ENCODE results near the gene PLTP.
"Not testable (repeated sequence)": the region's sequence is repeated elsewhere in the genome, so short reads cannot be mapped to it uniquely, and the experiment has no call there.

Gene PLTP

DNA sequence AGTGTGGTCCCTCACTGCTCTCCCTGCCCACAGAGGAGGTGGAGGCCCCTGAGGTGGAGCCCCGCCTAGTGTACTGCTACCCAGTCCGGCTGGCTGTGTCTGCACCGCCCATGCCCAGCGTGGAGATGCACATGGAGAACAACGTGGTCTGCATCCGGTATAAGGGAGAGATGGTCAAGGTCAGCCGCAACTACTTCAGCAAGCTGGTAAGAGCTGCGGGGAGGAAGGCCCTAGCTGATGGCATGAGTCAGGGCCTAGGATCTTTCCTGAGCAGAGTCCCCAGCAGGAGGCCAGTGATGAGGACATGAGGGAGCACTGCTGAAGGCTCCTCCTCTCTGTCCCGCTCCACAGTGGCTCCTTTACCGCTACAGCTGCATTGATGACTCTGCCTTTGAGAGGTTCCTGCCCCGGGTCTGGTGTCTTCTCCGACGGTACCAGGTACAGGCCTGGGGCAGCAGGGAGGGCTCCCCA is 33.8 kb upstream of the PLTP start:
- peak overlapping the region in 14 of 21 experiments; percentile 6 to 77 (median 46) for H3K27ac ChIP-seq

DNA sequence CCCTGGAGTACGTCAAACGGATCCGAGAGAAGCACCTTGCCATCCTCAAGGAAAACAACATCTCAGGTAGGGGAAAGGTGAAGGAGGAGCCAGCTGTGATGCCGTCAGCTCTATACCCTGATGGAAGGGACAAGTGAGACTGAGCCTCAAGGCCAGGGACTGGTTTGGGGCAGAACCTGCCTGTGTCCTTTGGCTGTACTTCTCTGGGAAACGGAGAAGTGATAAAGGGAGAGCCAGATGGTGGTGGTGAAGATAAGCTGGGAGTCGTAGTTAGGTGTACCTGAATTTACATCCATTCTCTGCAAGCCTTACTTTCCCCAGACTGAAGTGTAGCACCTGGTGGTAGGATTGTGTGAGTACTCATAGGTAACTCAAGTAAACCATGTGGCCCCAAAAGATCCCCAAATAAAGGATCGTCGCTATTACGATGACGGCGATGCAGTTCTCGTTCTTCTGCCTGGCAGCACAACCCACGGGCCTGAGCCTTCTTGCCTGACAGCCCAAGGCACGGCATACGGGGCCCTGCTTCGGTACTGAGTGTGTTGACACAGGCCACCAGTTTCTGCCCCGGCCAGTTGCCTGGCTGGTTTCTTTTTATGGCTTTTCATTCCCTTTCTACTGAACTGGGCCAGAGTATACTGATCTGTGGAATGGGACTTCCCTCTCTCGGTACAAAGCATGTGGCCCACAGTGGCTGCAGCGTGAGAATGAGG is 33.2 kb upstream of the PLTP start:
- H3K27ac ChIP-seq, result peak overlapping the region in 10 of 21 experiments; percentile 24 to 77 (median 46)

More for the DNA sequence above, 33.8 kb upstream of the PLTP start:
- H3K4me3 ChIP-seq, result no peak overlapping the region

DNA sequence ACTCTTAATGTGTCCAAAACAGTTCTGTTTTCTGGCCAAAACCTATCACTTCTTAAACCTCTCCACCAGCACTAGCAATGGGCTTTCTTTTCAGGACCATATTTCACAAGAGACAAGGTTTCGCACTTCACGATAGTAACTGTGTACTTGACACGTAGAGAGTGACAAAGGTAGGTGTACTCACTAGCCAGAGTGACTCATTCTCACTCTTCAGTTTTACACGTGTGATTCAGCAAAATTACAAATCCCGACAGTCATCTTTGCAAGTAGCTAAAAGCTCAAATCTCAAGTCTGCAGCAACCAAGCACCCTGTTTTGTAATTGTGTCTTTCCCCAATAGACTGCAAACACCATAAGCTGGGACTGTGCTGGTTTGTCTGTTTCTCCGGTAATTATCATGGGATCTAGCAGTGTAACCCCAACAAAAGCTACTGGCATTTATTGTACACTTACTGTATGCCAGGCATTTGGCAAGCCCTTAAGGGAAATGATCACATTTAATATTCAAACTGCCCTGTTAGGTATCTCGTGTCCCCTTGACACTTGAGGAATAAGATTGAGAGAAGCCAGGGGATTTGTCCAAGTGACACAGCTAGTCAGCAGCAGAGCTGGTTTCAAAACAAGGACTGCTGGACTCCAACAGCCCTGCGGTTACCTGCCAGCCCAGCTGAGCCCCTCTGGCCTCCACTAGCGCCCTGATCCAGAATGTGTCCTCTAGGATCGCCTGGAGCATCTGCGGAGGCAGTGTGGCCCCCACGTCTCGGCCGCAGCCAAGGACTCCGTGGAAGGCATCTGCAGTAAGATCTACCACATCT is 32.4 kb upstream of the PLTP start:
- Histone ChIP-seq H3K4me3 (no peak overlapping the region), H3K27ac (peak overlapping the region in 7 of 21 experiments; percentile 4 to 59 (median 29))

More for the DNA sequence above, 33.2 kb upstream of the PLTP start:
- H3K4me3 ChIP-seq, result no peak overlapping the region

DNA sequence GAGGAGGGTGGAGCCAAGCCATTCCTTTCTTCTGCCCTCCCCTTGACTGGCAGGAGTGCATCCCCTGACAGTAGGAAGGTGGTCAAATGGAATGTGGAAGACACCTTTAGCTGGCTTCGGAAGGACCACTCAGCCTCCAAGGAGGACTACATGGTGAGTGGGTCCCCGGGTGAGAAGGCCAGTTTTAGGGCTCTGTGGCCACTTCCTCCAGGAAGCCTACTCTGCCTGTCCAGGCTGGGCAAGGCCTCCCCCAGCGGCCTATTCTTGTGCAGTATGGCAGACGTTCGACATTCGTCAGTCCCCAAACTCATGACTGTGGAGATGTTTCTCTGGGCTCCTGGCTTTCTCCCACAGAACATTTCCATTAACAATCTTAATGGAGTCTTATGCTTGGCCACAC is 31.7 kb upstream of the PLTP start:
- Histone ChIP-seq H3K27ac (peak overlapping the region in 2 of 21 experiments; percentile 34 to 59), H3K4me3 (no peak overlapping the region)

DNA sequence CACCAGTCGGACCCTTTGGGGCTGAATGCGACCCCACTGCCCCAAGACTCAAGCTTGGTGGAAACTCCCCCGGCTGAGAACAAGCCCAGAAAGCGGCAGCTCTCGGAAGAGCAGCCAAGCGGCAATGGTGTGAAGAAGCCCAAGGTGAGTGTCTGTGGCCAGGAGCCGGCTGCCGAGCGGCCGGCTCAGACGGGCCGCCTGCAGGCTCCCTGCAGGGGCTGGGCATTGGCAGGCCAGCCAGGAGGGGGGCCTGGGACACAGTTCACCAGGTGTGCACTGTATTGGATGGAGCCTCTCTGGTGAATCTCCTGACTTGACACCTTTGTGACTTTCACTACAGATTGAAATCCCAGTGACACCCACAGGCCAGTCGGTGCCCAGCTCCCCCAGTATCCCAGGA is 28.5 kb upstream of the PLTP start:
- Histone ChIP-seq H3K4me3 (no peak overlapping the region), H3K27ac (no peak overlapping the region)

DNA sequence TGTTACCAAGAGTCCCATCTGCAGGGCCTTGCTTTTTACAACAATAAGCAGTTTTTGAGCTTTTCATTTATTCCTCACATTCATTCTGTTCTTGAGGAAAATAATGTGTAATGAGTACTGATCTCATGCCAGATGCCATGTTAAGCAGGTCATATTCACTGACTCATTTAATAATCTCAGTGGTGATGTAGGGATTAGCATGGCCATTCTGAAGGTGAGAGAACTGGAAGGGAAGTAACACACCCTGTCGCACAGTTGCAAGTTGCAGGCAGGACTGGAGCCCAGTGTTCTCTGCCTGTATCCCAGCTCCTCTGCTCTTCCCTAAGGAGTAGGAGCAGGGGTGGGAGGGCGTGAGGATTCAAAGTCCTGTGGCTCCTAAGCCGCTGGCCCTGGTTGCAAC is 28.1 kb upstream of the PLTP start:
- Histone ChIP-seq H3K4me3 (no peak overlapping the region), H3K27ac (no peak overlapping the region)

DNA sequence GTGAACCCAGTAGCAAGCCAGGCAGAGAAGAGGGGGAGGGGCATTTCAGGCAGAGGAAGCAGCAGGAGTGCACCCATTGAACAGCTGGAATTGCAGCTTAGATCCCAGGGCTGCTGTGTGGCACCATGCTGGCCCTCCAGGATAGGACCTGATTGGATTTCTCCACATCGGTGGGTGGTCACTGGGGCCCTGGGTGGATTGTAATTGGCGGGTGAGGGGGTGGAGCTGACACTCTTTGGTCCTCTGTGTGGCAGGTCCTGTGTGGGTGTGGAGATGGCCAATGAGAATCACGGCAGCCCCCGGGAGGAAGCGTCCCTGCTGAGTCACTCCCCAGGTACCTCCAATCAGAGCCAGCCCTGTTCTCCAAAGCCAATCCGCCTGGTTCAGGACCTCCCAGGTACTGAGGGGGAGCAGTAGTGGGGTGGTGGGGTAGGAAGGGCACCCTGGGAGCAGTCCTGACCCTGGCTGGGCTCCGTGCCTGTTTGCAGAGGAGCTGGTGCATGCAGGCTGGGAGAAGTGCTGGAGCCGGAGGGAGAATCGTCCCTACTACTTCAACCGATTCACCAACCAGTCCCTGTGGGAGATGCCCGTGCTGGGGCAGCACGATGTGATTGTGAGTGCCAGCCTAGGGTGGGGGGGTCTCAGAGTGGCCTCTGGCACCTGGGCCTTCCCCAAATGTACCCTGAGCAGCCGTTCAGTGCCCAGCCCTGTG is 26.9 kb upstream of the PLTP start:
- H3K27ac ChIP-seq, result peak overlapping the region in 1 of 21 experiments; percentile 3
- H3K4me3 ChIP-seq, result no peak overlapping the region

DNA sequence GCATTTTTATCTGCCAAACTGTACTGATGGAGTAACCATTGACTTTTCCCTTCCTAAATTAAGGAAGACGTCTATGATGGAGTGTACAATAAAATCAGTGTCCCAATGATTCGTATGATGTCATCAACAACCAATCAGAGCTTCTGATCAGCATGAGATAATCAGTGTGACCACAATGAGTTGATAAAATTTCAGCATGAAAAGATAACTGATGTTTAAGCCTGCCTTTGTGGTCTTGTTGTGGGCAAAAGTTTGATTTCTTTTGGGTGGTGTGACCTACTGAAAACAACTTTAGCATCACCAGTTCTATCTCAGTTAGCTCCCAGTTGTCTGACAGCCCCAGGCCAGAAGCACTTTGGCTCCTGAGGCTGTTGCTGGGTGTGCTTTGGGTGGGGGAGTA is 25.8 kb upstream of the PLTP start:
- H3K27ac ChIP-seq, result no peak overlapping the region
- H3K4me3 ChIP-seq, result no peak overlapping the region

DNA sequence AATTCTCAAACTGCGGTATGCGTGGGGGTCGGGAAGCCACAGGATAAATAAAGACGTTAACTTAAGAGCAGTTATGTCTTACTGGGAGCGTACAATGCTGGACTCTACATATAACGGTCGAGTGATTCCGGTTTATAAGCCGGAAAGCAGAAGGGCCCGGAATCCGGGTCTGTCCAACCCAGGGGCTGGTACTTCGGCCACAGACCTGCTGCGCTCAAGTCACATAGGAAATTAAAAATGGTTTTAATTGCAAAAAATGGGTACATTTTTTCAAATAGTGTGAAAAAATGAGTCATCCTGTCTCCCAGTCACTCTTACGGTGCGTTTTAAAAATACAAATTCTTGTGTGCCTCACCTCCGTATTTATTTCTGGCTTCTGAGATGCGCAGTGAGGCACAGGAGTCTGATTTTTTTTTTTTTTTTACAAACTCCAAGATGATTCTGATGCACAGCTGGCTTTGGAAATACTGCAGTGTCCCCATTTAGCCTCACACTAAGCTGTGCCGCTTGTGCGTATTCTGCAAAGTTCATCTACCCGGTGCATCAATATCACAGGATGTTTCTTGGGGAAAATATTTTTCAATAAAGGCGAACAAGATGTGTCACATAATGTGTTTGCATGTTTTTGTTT is 23.6 kb upstream of the PLTP start:
- Histone ChIP-seq H3K4me3 (peak overlapping the region; percentile 82 to 98 (median 94)), H3K27ac (peak overlapping the region in 20 of 21 experiments; percentile 23 to 100 (median 100))

DNA sequence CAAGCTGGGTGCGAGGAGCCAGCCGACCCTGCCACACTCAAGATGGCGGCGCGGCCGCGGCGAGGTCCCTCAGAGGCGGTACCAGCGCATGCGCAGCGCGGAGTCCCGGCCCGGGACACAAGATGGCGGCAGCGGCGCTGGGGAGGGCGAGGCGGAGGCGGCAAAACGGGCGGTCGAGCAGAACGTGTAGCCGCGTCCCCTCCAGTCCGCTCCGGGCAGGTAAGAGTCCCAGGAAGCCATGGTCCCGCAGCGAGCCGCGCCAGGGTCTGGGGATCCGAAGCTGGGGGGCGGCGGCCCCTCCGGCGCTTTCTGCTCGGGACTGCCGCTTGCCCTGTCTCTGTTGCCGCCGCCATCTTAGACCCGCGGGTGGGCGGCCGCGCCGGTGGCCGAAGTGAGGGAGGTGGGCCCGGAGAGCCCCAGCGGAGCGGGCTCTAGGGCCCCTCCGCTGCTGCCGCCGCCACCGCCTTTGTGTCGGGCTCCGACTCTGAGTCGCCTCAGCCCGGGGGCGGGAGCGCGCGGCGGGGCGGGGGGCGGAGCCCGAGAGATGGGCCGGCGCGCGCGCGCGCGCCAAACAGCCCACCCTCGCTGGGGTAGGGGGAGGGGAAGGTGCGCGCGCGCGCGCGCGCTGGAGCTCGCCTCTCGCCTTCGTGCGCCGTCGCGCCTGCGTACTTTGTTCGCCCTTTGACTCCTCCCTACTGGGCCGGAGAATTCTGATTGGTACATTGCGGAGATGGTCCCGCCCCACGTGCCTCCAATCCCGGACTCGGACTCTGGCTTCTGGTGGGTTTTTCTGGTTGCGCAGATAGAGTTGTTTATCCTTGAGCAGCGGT is 22.8 kb upstream of the PLTP start, which contains the start of gene PCIF1:
Gene PCIF1, plus strand, starts transcription at position 98 of the 830 bp plus-strand sequence. CDS start 4,317 bp downstream, outside the sequence.
- Histone ChIP-seq H3K4me3 (peak within 1 kb of the TSS; percentile 82 to 98 (median 94)), H3K27ac (peak within 1 kb of the TSS; percentile 95 to 100 (median 100))

DNA sequence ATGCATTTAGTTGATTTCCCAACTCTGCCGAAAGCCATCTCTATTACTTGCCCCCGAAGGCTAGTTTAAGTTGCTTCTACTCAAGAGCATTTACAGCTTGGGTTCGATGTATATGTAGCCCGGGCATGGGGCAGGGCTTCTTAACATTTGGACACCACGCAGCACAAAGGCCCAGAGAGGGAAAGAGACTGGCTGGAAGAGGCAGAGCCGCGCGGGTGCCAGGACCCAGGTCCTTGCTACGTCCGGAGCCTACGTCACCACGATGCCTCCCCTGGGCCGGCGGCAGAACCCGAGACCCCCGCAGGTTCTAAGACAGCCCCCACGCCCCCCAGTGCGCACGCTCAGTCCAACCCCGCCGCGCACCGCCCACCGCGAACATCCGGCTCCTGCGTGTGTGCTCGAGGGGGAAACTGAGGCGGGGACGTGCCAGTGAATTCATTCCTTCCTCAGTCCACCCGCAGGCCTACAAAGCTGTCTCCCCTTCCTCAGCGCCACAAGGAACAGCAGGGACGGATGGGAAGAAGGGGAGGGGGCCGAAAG is 22.2 kb upstream of the PLTP start:
- peak overlapping the region; percentile 82 to 98 (median 94) for H3K4me3 ChIP-seq
- H3K27ac ChIP-seq, result peak overlapping the region; percentile 95 to 100 (median 100)

DNA sequence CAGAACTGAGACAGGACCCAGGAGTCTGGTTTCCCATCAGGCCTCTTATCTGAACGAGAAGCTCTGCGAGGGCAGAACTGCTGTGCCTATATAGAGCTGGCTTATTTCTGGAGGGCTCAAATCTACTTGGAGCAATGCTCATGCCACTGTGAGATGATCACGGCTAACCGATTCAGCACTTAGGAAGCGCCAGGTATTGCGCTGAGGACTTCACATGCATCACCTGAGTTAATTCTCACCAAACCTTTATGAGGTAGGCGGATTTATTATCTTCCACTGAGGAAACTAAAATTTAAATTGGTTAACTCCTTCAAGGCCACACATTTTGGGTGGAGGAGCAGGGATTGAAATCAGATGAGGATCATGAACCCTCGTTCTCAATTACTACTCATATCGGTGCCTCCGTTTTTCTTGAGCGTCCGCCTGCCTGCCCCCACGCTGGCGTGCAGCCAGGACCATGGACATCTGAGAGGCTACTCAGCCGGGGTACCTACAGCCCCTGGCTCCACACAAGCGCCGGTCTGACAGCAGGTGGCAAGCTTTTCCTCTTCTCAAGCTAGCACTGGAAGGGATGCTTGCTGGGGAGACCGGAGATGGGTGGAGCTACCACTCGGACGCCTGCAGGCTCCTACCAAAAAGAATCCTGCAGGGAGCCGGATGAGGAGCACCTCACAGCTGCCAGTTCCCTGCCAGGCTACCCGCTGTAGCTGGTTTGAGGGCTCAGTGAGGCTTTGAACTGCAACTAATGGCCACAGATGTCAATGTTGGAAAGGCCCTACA is 21.5 kb upstream of the PLTP start:
- Histone ChIP-seq H3K4me3 (peak overlapping the region; percentile 82 to 98 (median 94)), H3K27ac (peak overlapping the region in 20 of 21 experiments; percentile 97 to 100 (median 100))

DNA sequence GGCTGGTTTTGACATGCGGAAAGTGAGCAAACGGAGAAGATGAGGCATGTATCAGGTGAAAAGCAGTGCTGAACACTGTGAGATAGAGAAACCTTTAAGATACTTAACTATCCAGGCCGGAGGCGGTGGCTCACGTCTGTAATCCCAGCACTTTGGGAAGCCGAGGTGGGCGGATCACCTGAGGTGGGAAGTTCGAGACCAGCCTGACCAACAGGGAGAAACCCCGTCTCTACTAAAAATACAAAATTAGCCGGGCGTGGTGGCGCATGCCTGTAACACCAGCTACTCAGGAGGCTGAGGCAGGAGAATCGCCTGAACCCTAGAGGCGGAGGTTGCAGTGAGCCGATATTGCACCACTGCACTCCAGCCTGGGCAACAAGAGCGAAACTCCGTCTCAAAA is 19.7 kb upstream of the PLTP start:
- H3K4me3 ChIP-seq, H3K27ac ChIP-seq: not testable (repeated sequence)

DNA sequence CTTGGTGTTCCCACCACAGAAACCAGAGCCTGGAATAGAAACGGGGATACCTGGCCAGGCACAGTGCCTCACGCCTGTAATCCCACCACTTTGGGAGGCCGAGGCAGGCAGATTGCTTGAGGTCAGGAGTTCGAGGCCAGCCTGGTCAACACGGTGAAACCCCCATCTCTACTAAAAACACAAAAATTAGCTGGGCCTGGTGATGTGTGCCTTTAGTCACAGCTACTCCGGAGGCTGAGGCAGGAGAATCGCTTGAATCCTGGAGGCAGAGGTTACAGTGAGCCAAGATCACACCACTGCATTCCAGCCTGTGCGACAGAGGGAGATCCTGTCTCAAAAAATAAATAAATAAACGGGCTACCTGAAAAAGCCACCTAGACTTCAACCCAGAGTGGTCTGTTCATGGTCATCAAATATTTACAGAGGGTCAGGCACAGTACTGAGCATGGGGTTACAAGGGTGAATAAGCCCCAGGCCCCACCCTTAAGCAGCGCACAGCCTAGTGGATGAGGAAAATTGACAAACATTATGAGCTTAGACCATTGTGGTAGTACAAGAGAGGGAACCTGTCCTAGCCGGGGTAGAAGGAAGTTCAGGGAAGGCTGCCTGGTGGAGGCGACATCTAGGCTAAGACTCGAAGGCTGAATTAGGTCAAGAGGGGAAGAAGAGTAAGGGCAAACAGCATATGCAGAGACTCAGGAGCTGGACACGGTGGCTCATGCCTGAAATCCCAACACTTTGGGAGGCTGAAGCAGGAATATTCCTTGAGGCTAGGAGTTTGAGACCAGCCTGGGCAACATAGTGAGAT is 15.3 kb upstream of the PLTP start:
- no peak overlapping the region for H3K4me3 ChIP-seq
- H3K27ac ChIP-seq, result no peak overlapping the region

DNA sequence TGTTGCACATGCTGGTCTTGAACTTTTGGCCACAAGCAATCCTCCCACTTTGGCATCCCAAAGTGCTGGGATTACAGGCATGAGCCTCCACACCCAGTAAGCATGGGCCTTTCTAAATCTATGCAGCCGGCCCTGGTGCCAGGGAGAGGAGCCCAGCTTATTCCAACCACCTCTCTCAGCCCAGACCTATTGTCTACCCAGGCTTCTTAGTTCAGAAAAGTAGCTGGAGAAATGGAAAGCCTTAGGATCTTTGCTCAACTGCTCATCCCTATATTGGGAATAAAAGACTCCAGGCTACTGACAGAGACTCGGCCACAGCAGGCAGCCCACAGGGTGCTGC is 14.7 kb upstream of the PLTP start:
- Histone ChIP-seq H3K27ac (no peak overlapping the region), H3K4me3 (no peak overlapping the region)

DNA sequence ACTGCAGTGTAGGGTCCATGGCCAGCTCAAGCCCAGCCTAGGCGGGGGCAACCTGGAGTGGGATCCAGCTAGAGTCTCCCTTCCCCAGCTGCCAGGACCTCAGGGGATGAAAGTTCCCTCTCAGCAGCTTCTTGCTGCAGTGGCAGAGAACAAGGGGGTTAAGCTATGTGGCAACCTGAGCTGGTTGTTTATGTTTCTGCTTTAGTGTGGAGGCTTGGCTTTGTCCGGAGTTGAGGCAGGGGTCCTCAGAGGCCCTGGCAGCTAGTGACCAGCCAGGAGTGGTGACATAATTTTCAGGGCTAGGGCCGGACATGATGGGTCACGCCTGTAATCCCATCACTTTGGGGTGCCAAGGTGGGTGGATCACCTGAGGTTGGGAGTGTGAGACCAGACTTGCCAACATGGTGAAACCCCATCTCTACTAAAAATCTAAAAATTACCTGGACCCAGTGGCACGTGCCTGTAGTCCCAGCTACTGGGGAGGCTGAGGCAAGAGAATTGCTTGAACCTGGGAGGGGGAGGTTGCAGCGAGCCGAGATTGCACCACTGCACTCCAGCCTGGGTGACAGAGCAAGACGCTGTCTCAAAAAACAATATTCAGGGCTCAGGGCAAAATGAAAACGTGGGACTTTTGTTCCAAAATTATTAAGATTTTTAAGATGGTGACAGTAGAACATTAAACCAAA is 14.0 kb upstream of the PLTP start:
- peak overlapping the region in 3 of 21 experiments; percentile 7 to 23 (median 15) for H3K27ac ChIP-seq

More for the DNA sequence above, 14.0 kb upstream of the PLTP start:
- H3K4me3 ChIP-seq, result no peak overlapping the region
